NCI-H2227 (cell line): ENCODE results near the gene SLC13A4.
A peak's percentile ranks its signal among the peaks of the same experiment; 100 is the strongest.

Experiments used
- DNase-seq: peaks from one replicate; lab custom pipeline; 2025; ENCODE audit not compliant: unreplicated experiment; lab: John Stamatoyannopoulos, UW

The SLC13A4 gene

GRCh38 chr7:135721198-135721820, 6.7 kb downstream of the SLC13A4 start:
- DNase-seq, result no peak

- no peak for DNase-seq
These were observed 8.3 kb downstream of the SLC13A4 start for GRCh38 chr7:135719688-135720087.

- no peak for DNase-seq
These were observed 9.1 kb downstream of the SLC13A4 start for GRCh38 chr7:135718794-135719437.

- DNase-seq, result no peak
These were observed 9.8 kb downstream of the SLC13A4 start for GRCh38 chr7:135718219-135718618.

GRCh38 chr7:135717693-135718092, 10.3 kb downstream of the SLC13A4 start:
- no peak for DNase-seq

GRCh38 chr7:135716677-135717238, 11.2 kb downstream of the SLC13A4 start:
- DNase-seq, result peak; percentile 43

GRCh38 chr7:135715673-135716072, 12.3 kb downstream of the SLC13A4 start:
- DNase-seq, result no peak

GRCh38 chr7:135715055-135715522, 12.9 kb downstream of the SLC13A4 start:
- no peak for DNase-seq

- peak; percentile 27 for DNase-seq
These were observed 13.4 kb downstream of the SLC13A4 start for GRCh38 chr7:135714534-135715009.

GRCh38 chr7:135713836-135714470, 14.0 kb downstream of the SLC13A4 start:
- DNase-seq, result no peak

GRCh38 chr7:135712796-135713195, 15.2 kb downstream of the SLC13A4 start:
- DNase-seq, result no peak

- DNase-seq, result no peak
These were observed 15.7 kb downstream of the SLC13A4 start for GRCh38 chr7:135712182-135712782.

GRCh38 chr7:135711139-135711469, 16.9 kb downstream of the SLC13A4 start:
- no peak for DNase-seq

- DNase-seq, result no peak
These were observed 17.4 kb downstream of the SLC13A4 start for GRCh38 chr7:135710417-135711138.

- no peak for DNase-seq
These were observed 18.5 kb downstream of the SLC13A4 start for GRCh38 chr7:135709508-135709907.

- DNase-seq, result no peak
These were observed 19.9 kb downstream of the SLC13A4 start for GRCh38 chr7:135708041-135708440.

GRCh38 chr7:135707570-135707966, 20.4 kb downstream of the SLC13A4 start:
- no peak for DNase-seq

GRCh38 chr7:135706858-135707569, 21.0 kb downstream of the SLC13A4 start:
- DNase-seq, result no peak

GRCh38 chr7:135706038-135706742, 21.8 kb downstream of the SLC13A4 start:
- no peak for DNase-seq

GRCh38 chr7:135704698-135705097, 23.3 kb downstream of the SLC13A4 start:
- DNase-seq, result no peak
